Lower leg skin (tissue), 4 donors: ENCODE data around the gene HPS3. TPM values are rescaled to one million over a fixed set of nuclear protein-coding genes. Genes with fewer than 3 reads are reported as not detected.
A peak's percentile ranks its signal among the peaks of the same experiment; 100 is the strongest.

Experiments used
- DNase-seq, 2 donors: peaks; one replicate each; pipeline ENCODE4 v3.0.0-alpha.2; 2019; ENCODE audit warnings: low spot score in 2 of 2
- H3K4me3 ChIP-seq: fragments of 200-600 bp; sonication (generic); 2 replicates; pipeline ENCODE4 v1.5.1; 2017; ENCODE audit warnings: mild to moderate bottlenecking, low read depth; ENCODE audit not compliant: poor library complexity, severe bottlenecking
- CTCF ChIP-seq, 3 donors: fragments of 450-650 bp; IDR thresholded peaks; one replicate each; pipeline ENCODE4 v1.5.1; 2016; ENCODE audit warnings: antibody characterized with exemption in 3 of 3, mild to moderate bottlenecking in 3 of 3, moderate library complexity in 2 of 3
- POLR2A ChIP-seq, 2 donors: fragments of 450-650 bp; IDR thresholded peaks; one replicate each; pipeline ENCODE4 v1.6.1; 2016 to 2017; ENCODE audit warnings: antibody characterized with exemption in 2 of 2, mild to moderate bottlenecking in 1 of 2, moderate library complexity in 1 of 2
- WGBS, 2 donors: methylation state at CpG; one replicate each; pipeline ENCODE4 v1.1.5; 2018; 5-methylcytosine and 5-hydroxymethylcytosine counted together
- intact Hi-C: fragments of 100-400 bp; cut with DNase I; formaldehyde crosslinking; loops from one replicate; pipeline ENCODE4 v1.15.0; 2023; ENCODE audit warnings: low total_unique reads
- total RNA-seq, 4 donors: library from RNA; depleted of rRNA; stranded (reverse); fragments of >200 nt; gene quantifications; one replicate each; pipeline ENCODE4 v1.1.0, GENCODE V29; 2016

HPS3 gene, protein sequence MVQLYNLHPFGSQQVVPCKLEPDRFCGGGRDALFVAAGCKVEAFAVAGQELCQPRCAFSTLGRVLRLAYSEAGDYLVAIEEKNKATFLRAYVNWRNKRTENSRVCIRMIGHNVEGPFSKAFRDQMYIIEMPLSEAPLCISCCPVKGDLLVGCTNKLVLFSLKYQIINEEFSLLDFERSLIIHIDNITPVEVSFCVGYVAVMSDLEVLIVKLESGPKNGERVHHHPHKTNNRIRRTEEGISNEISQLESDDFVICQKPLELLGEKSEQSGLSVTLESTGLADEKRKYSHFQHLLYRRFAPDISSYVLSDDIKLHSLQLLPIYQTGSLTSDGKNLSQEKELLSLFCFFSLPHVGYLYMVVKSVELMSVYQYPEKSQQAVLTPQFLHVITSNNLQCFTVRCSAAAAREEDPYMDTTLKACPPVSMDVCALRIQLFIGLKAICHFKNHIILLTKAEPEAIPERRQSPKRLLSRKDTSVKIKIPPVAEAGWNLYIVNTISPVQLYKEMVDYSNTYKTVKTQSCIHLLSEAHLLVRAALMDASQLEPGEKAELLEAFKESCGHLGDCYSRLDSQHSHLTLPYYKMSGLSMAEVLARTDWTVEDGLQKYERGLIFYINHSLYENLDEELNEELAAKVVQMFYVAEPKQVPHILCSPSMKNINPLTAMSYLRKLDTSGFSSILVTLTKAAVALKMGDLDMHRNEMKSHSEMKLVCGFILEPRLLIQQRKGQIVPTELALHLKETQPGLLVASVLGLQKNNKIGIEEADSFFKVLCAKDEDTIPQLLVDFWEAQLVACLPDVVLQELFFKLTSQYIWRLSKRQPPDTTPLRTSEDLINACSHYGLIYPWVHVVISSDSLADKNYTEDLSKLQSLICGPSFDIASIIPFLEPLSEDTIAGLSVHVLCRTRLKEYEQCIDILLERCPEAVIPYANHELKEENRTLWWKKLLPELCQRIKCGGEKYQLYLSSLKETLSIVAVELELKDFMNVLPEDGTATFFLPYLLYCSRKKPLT
- total RNA-seq, result 10 to 100 TPM in 1 of 4 donors, 1 to 10 TPM in 3; 5.7 to 11.3 (median 8.2) TPM

DNA sequence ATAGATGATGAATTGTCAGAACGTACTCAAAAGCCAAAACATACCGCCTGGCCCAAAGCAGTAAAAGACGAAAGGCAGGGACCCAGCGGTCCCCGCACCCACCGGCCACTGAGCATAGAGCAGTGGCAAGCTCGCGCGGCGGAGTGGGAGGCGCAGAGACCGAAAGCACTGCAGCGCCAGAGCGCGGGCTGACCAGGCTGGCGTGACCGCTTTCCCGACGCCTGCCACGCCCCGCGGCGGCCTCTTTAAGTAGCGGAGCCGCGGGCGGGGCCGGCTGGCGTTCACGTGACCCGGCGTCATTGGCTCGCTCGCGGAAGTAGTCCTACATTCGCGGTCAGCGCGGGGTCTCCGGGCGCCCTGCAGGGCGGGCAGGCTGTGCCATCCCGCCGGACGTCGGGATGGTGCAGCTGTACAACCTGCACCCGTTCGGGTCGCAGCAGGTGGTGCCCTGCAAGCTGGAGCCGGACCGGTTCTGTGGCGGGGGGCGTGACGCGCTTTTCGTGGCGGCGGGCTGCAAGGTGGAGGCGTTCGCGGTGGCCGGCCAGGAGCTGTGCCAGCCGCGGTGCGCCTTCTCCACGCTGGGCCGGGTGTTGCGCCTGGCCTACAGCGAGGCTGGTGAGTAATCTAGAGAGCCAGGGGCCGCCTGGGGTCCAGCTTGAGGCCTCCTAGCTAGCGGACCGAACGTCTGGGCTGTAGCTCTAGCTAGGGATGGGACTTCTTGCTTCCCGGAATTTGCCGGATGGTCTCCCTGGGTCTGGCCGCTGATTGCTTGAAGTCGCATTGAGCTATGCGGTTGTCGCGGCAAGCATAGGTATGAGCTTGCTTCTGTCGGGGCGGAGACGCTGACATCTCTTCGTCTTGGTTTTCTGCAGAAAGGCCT lies at the start of gene HPS3:
TSS of gene HPS3 (plus strand) at position 313 of the 880 bp plus-strand sequence. CDS start at position 399, 86 bp downstream.
- peak; percentile 84 to 98 for DNase-seq
- H3K4me3 ChIP-seq, result peak within 1 kb of the TSS; percentile 82
- peak in 1 of 2 donors; percentile 65 for TF ChIP-seq POLR2A (IDR thresholded peaks at IDR 0.05)
- TF ChIP-seq CTCF (IDR thresholded peaks at IDR 0.05), result no peak
- intact Hi-C loops, result no loop called here
- WGBS, 2 donors, result 0 to 1% methylated on average over 42 to 58 of the region's 84 CpGs

DNA sequence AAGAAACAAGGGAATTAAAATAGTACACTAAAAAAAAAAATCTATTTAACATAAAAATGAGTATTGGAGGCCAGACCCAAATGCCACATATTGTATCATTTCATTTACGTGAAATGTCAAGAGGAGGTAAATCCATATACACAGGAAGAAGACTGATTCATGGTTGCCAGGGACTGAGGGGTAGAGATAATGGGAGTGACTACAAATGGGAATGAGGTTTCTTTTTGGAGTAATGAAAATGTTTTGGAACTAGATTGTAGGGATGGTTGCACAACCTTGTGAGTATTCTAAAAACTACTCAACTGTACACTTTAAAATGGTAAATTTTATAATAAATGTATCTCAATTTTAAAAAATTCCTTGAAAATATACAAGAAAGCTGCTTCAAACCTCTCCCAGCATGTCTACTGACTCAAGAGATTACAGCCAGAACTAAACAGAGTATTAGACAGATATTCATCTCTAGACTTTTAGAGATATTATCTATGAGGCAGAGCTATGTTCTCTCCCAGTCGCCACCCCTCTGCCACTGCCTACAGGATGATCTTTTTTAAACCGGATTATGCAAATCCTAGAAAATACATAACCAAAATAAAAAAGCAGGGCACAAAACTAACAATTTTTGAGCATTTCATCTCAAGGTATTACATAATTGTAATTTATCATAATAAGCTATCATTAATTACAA lies 49.3 kb upstream of the HPS3 start:
- no peak overlapping the region for H3K4me3 ChIP-seq
- intact Hi-C loops, result no loop called here
- 67 to 75% methylated on average over 3 of the region's 3 CpGs for WGBS, 2 donors
- TF ChIP-seq CTCF (IDR thresholded peaks at IDR 0.05) (no peak), POLR2A (IDR thresholded peaks at IDR 0.05) (no peak)
- no peak for DNase-seq

DNA sequence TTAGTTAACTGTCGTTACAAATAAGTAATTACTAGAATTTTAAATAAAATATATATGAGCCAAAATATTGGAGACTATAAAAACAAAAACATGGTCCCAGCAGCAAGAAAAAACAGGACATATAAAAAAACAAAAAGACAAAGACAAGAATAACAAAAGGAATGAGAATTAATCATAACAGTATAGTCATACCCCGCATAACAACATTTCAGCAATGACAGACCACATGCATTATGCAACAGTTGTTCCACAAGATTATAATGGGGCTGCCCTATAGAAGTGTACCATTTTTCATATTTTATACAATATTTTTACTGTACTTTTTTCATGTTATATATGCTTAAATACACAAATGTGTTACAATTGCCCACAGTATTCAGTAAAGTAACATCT lies 48.7 kb upstream of the HPS3 start:
- 64 to 78% methylated on average over 2 of the region's 2 CpGs for WGBS, 2 donors
- intact Hi-C loops, result no loop called here
- no peak overlapping the region for H3K4me3 ChIP-seq
- TF ChIP-seq POLR2A (IDR thresholded peaks at IDR 0.05), result no peak
- no peak for TF ChIP-seq CTCF (IDR thresholded peaks at IDR 0.05)
- no peak for DNase-seq

DNA sequence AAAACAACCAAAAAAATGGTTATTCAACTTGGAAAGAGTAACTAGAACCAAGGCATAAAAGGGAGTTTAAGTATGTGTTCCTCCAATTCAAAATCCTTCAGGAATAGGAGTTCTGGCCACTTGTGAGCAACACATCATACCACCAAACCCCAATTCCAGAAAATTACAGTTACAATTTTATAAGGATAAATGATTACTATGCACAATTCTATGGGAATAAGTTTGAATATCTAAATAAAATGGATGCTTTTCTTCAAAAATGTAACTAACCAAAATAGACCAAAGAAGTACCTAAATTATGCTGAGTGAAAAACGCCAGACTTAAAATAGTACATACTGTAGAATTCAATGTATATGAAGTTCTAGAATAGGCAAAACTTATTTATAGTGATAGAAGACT lies 47.7 kb upstream of the HPS3 start:
- TF ChIP-seq CTCF (IDR thresholded peaks at IDR 0.05), result no peak
- TF ChIP-seq POLR2A (IDR thresholded peaks at IDR 0.05), result no peak
- intact Hi-C loops, result no loop called here
- DNase-seq, result no peak
- no peak overlapping the region for H3K4me3 ChIP-seq
- 89 to 90% methylated on average over 1 of the region's 1 CpG for WGBS, 2 donors

GRCh38 chr3:149085828-149086231 lies 43.6 kb upstream of the HPS3 start:
- TF ChIP-seq POLR2A (IDR thresholded peaks at IDR 0.05) (no peak), CTCF (IDR thresholded peaks at IDR 0.05) (no peak)
- WGBS, 2 donors, result 0% methylated on average over 21 of the region's 21 CpGs
- H3K4me3 ChIP-seq, result peak overlapping the region; percentile 65
- intact Hi-C loops, result no loop called here
- no peak for DNase-seq
